Mononuclear cell (primary cell): ENCODE results near the gene PAK1. TPM values are rescaled to one million over a fixed set of nuclear protein-coding genes. Genes with fewer than 3 reads are reported as not detected.
"Not testable (repeated sequence)": the region's sequence is repeated elsewhere in the genome, so short reads cannot be mapped to it uniquely, and the experiment has no call there.

Experiments
- H3K27me3 ChIP-seq: 2 replicates; pipeline ENCODE4 v1.6.0; 2011; ENCODE audit warnings: low read length, control low read depth; ENCODE audit not compliant: insufficient read depth
- H3K4me1 ChIP-seq: 2 replicates; pipeline ENCODE4 v1.5.1; 2011; ENCODE audit warnings: mild to moderate bottlenecking, low read length, control low read depth; ENCODE audit not compliant: insufficient read depth
- H3K4me3 ChIP-seq: 2 replicates; pipeline ENCODE4 v1.5.1; 2011; ENCODE audit warnings: mild to moderate bottlenecking, low read length, moderate library complexity
- H3K9me3 ChIP-seq: 2 replicates; pipeline ENCODE4 v1.5.1; 2011; ENCODE audit warnings: low read depth, mild to moderate bottlenecking, control low read depth, low read length
- total RNA-seq: library from RNA; depleted of rRNA; stranded (reverse); fragments of >200 nt; gene quantifications from one replicate; pipeline ENCODE4 v1.2.3, GENCODE V29; 2012

Gene PAK1
- total RNA-seq, 1 donor, result 29.2 TPM

- Histone ChIP-seq H3K4me1 (no peaks in the 10 kb centered on the region), H3K27me3 (no peaks in the 10 kb centered on the region), H3K9me3 (no peaks in the 10 kb centered on the region), H3K4me3 (no peak overlapping the region)
Measured at GRCh38 chr11:77387701-77388100, 86.2 kb downstream of the PAK1 start.

GRCh38 chr11:77386178-77386577 lies 87.7 kb downstream of the PAK1 start:
- H3K27me3 ChIP-seq, result no peaks in the 10 kb centered on the region
- H3K4me1 ChIP-seq, result no peaks in the 10 kb centered on the region
- H3K4me3 ChIP-seq, result no peak overlapping the region

GRCh38 chr11:77385255-77385771 lies 88.6 kb downstream of the PAK1 start:
- H3K27me3 ChIP-seq, H3K4me3 ChIP-seq, H3K9me3 ChIP-seq, H3K4me1 ChIP-seq: not testable (repeated sequence)

More at GRCh38 chr11:77386178-77386577, 87.7 kb downstream of the PAK1 start:
- H3K9me3 ChIP-seq, result no peaks in the 10 kb centered on the region

- H3K27me3 ChIP-seq, result no peaks in the 10 kb centered on the region
- no peak overlapping the region for H3K4me3 ChIP-seq
- H3K9me3 ChIP-seq, result no peaks in the 10 kb centered on the region
- H3K4me1 ChIP-seq, result no peaks in the 10 kb centered on the region
Measured at GRCh38 chr11:77384571-77384970, 89.3 kb downstream of the PAK1 start.

GRCh38 chr11:77383349-77383748 lies 90.5 kb downstream of the PAK1 start:
- not testable (repeated sequence) for H3K4me3 ChIP-seq, H3K9me3 ChIP-seq, H3K27me3 ChIP-seq, H3K4me1 ChIP-seq

- Histone ChIP-seq H3K4me3 (no peak overlapping the region), H3K27me3 (no peaks in the 10 kb centered on the region), H3K4me1 (no peaks in the 10 kb centered on the region), H3K9me3 (no peaks in the 10 kb centered on the region)
Measured at GRCh38 chr11:77381729-77382665, 91.9 kb downstream of the PAK1 start.

GRCh38 chr11:77379934-77380333 lies 94.0 kb downstream of the PAK1 start:
- no peaks in the 10 kb centered on the region for H3K4me1 ChIP-seq
- no peak overlapping the region for H3K4me3 ChIP-seq
- H3K27me3 ChIP-seq, result no peaks in the 10 kb centered on the region
- no peaks in the 10 kb centered on the region for H3K9me3 ChIP-seq

- Histone ChIP-seq H3K27me3 (no peaks in the 10 kb centered on the region), H3K9me3 (no peaks in the 10 kb centered on the region)
Measured at GRCh38 chr11:77379253-77379652, 94.6 kb downstream of the PAK1 start.

GRCh38 chr11:77377734-77378133 lies 96.2 kb downstream of the PAK1 start:
- H3K9me3 ChIP-seq, result no peaks in the 10 kb centered on the region
- H3K4me3 ChIP-seq, result no peak overlapping the region
- no peaks in the 10 kb centered on the region for H3K4me1 ChIP-seq
- no peaks in the 10 kb centered on the region for H3K27me3 ChIP-seq

More at GRCh38 chr11:77379253-77379652, 94.6 kb downstream of the PAK1 start:
- Histone ChIP-seq H3K4me3 (no peak overlapping the region), H3K4me1 (no peaks in the 10 kb centered on the region)

GRCh38 chr11:77375107-77375506 lies 98.8 kb downstream of the PAK1 start:
- no peaks in the 10 kb centered on the region for H3K9me3 ChIP-seq
- H3K27me3 ChIP-seq, result no peaks in the 10 kb centered on the region
- no peaks in the 10 kb centered on the region for H3K4me1 ChIP-seq
- no peak overlapping the region for H3K4me3 ChIP-seq

GRCh38 chr11:77374611-77375031 lies 99.3 kb downstream of the PAK1 start:
- H3K27me3 ChIP-seq, result no peaks in the 10 kb centered on the region

GRCh38 chr11:77374108-77374507 lies 99.8 kb downstream of the PAK1 start:
- H3K4me3 ChIP-seq, result no peak overlapping the region

More at GRCh38 chr11:77374611-77375031, 99.3 kb downstream of the PAK1 start:
- Histone ChIP-seq H3K9me3 (no peaks in the 10 kb centered on the region), H3K4me3 (no peak overlapping the region), H3K4me1 (no peaks in the 10 kb centered on the region)

GRCh38 chr11:77372726-77373125 lies 101.2 kb downstream of the PAK1 start:
- Histone ChIP-seq H3K9me3 (no peaks in the 10 kb centered on the region), H3K4me1 (no peaks in the 10 kb centered on the region), H3K4me3 (no peak overlapping the region), H3K27me3 (no peaks in the 10 kb centered on the region)

More at GRCh38 chr11:77374108-77374507, 99.8 kb downstream of the PAK1 start:
- Histone ChIP-seq H3K27me3 (no peaks in the 10 kb centered on the region), H3K9me3 (no peaks in the 10 kb centered on the region), H3K4me1 (no peaks in the 10 kb centered on the region)

- no peaks in the 10 kb centered on the region for H3K4me1 ChIP-seq
- H3K4me3 ChIP-seq, result no peak overlapping the region
- no peaks in the 10 kb centered on the region for H3K27me3 ChIP-seq
- H3K9me3 ChIP-seq, result no peaks in the 10 kb centered on the region
Measured at GRCh38 chr11:77371646-77372045, 102.2 kb downstream of the PAK1 start.

- Histone ChIP-seq H3K9me3 (no peaks in the 10 kb centered on the region), H3K4me1 (no peaks in the 10 kb centered on the region), H3K27me3 (no peaks in the 10 kb centered on the region), H3K4me3 (no peak overlapping the region)
Measured at GRCh38 chr11:77370217-77370616, 103.7 kb downstream of the PAK1 start.
